Epithelial cell of prostate (primary cell): ENCODE measurements around the gene UNK.
"Not testable (repeated sequence)": the region's sequence is repeated elsewhere in the genome, so short reads cannot be mapped to it uniquely, and the experiment has no call there.

Experiments used
- DNase-seq: peaks from one replicate; pipeline ENCODE4 v3.0.0-alpha.2; 2011; ENCODE audit warnings: low read depth, low spot score
- H3K27ac ChIP-seq: fragments of 450-650 bp; 2 replicates; pipeline ENCODE4 v1.5.1; 2017; ENCODE audit warnings: mild to moderate bottlenecking

UNK gene

GRCh38 chr17:75865404-75866188 lies 81.0 kb downstream of the UNK start:
- DNase-seq, H3K27ac ChIP-seq: not testable (repeated sequence)

- H3K27ac ChIP-seq, result peak overlapping the region; percentile 66
Observed at GRCh38 chr17:75868730-75869281, 84.2 kb downstream of the UNK start.

GRCh38 chr17:75869282-75870141 lies 84.9 kb downstream of the UNK start:
- DNase-seq, result no peak
- peak overlapping the region; percentile 66 for H3K27ac ChIP-seq

More at GRCh38 chr17:75868730-75869281, 84.2 kb downstream of the UNK start:
- DNase-seq, result not testable (repeated sequence)

- H3K27ac ChIP-seq, result peak overlapping the region; percentile 66
- DNase-seq, result not testable (repeated sequence)
Observed at GRCh38 chr17:75870228-75870627, 85.6 kb downstream of the UNK start.

- DNase-seq, result no peak
- H3K27ac ChIP-seq, result peak overlapping the region; percentile 86
Observed at GRCh38 chr17:75872434-75873351, 88.1 kb downstream of the UNK start.

GRCh38 chr17:75873587-75874322 lies 89.1 kb downstream of the UNK start:
- H3K27ac ChIP-seq, result peak overlapping the region; percentile 86
- DNase-seq, result no peak

GRCh38 chr17:75874323-75875181 lies 89.9 kb downstream of the UNK start:
- no peak for DNase-seq
- H3K27ac ChIP-seq, result no peak overlapping the region
